ENCODE measurements around the gene SSTR5.
"Not testable (repeated sequence)": the region's sequence is repeated elsewhere in the genome, so short reads cannot be mapped to it uniquely, and the experiment has no call there.

Gene SSTR5

GRCh38 chr16:1072526-1073261 is at the start of gene SSTR5:
SSTR5 (plus strand) TSS chr16:1072747; CDS start chr16:1078869, 6,122 bp downstream.
- DNase-seq (ENCODE audit: low spot score) (no peak), FAIRE-seq (no peak)

GRCh38 chr16:1024138-1024537 is 48.4 kb upstream of the SSTR5 start:
- FAIRE-seq: no peak
- DNase-seq (ENCODE audit: low spot score): no peak

GRCh38 chr16:1025183-1025809 is 47.3 kb upstream of the SSTR5 start:
- not testable (repeated sequence) for FAIRE-seq

GRCh38 chr16:1026057-1026783 is 46.3 kb upstream of the SSTR5 start:
- FAIRE-seq: no peak
- no peak for DNase-seq (ENCODE audit: low spot score)

More at GRCh38 chr16:1025183-1025809, 47.3 kb upstream of the SSTR5 start:
- DNase-seq (ENCODE audit: low spot score): not testable (repeated sequence)

GRCh38 chr16:1026784-1027500 is 45.6 kb upstream of the SSTR5 start:
- FAIRE-seq: no peak

GRCh38 chr16:1027501-1027815 is 45.1 kb upstream of the SSTR5 start:
- DNase-seq (ENCODE audit: low spot score): no peak
- no peak for FAIRE-seq

More at GRCh38 chr16:1026784-1027500, 45.6 kb upstream of the SSTR5 start:
- DNase-seq (ENCODE audit: low spot score): no peak

- no peak for DNase-seq (ENCODE audit: low spot score)
- FAIRE-seq: no peak
Observed at GRCh38 chr16:1028056-1028455, 44.5 kb upstream of the SSTR5 start.

GRCh38 chr16:1028524-1029258 is 43.9 kb upstream of the SSTR5 start:
- no peak for FAIRE-seq
- DNase-seq (ENCODE audit: low spot score): no peak

- no peak for FAIRE-seq
- DNase-seq (ENCODE audit: low spot score): no peak
Observed at GRCh38 chr16:1029259-1029545, 43.3 kb upstream of the SSTR5 start.

- DNase-seq (ENCODE audit: low spot score) (no peak), FAIRE-seq (no peak)
Observed at GRCh38 chr16:1030473-1030901, 42.1 kb upstream of the SSTR5 start.

GRCh38 chr16:1031666-1032065 is 40.9 kb upstream of the SSTR5 start:
- no peak for DNase-seq (ENCODE audit: low spot score)
- no peak for FAIRE-seq

GRCh38 chr16:1032607-1033006 is 39.9 kb upstream of the SSTR5 start:
- DNase-seq (ENCODE audit: low spot score) (no peak), FAIRE-seq (no peak)

GRCh38 chr16:1033128-1033679 is 39.3 kb upstream of the SSTR5 start:
- FAIRE-seq: no peak
- no peak for DNase-seq (ENCODE audit: low spot score)

- FAIRE-seq: no peak
Observed at GRCh38 chr16:1034230-1035065, 38.1 kb upstream of the SSTR5 start.

GRCh38 chr16:1035066-1035415 is 37.5 kb upstream of the SSTR5 start:
- no peak for FAIRE-seq
- no peak for DNase-seq (ENCODE audit: low spot score)

More at GRCh38 chr16:1034230-1035065, 38.1 kb upstream of the SSTR5 start:
- no peak for DNase-seq (ENCODE audit: low spot score)

- DNase-seq (ENCODE audit: low spot score): peak; percentile 5
- no peak for FAIRE-seq
Observed at GRCh38 chr16:1036166-1036565, 36.4 kb upstream of the SSTR5 start.

GRCh38 chr16:1036726-1037393 is 35.7 kb upstream of the SSTR5 start:
- peak; percentile 67 for DNase-seq (ENCODE audit: low spot score)
- FAIRE-seq: peak; percentile 74

GRCh38 chr16:1037394-1038257 is 34.9 kb upstream of the SSTR5 start:
- DNase-seq (ENCODE audit: low spot score) (peak; percentile 4), FAIRE-seq (no peak)

- DNase-seq (ENCODE audit: low spot score): no peak
- FAIRE-seq: no peak
Observed at GRCh38 chr16:1038932-1039331, 33.6 kb upstream of the SSTR5 start.
